H1 (cell line): Measurements from ENCODE around the gene CFAP92. TPM values are rescaled to one million over a fixed set of nuclear protein-coding genes. Genes with fewer than 3 reads are reported as not detected.

Source experiments
- CTCF ChIA-PET: fragments of 300-600 bp; sonication (Branson Sonifier 250); formaldehyde crosslinking; loops from one replicate; lab custom pipeline; 2021; ENCODE audit not compliant: partially characterized antibody; lab: Charles Lee
- POLR2A ChIA-PET: fragments of 300-600 bp; sonication (Branson Sonifier 250); formaldehyde crosslinking; loops from one replicate; lab custom pipeline; 2021; ENCODE audit warnings: inconsistent platforms; ENCODE audit not compliant: partially characterized antibody; lab: Charles Lee
- DNase-seq, 2 experiments: peaks; one replicate each; pipeline versions ENCODE4 v3.0.0 to v3.0.0-alpha.2; 2010 to 2022; ENCODE audit warnings: low spot score in 2 of 2, low read depth in 1 of 2, mixed read lengths in 1 of 2
- FAIRE-seq: peaks from 2 replicates; lab custom pipeline; 2011; peaks lifted over from hg19 to GRCh38; lab: Jason Lieb, UNC
- H2AFZ ChIP-seq: 2 replicates; pipeline ENCODE4 v1.8.1; 2012; ENCODE audit warnings: low read length, inconsistent platforms
- H2AK5ac ChIP-seq: 2 replicates; pipeline ENCODE4 v1.6.1; 2013; ENCODE audit warnings: low read depth, low read length
- H2BK120ac ChIP-seq: replicated peaks from 2 replicates; pipeline ENCODE3; 2013; ENCODE audit warnings: low read depth, low read length, inconsistent platforms
- H2BK12ac ChIP-seq: 2 replicates; pipeline ENCODE4 v1.6.1; 2013; ENCODE audit warnings: low read depth, low read length
- H2BK15ac ChIP-seq: 2 replicates; pipeline ENCODE4 v1.6.1; 2013; ENCODE audit warnings: low read length
- H2BK20ac ChIP-seq: 2 replicates; pipeline ENCODE4 v1.6.1; 2013; ENCODE audit warnings: low read length
- H2BK5ac ChIP-seq: 2 replicates; pipeline ENCODE4 v1.6.1; 2013; ENCODE audit warnings: low read depth, low read length
- H3K14ac ChIP-seq: 2 replicates; pipeline ENCODE4 v1.6.1; 2013; ENCODE audit warnings: inconsistent platforms; ENCODE audit not compliant: insufficient read length
- H3K18ac ChIP-seq: 2 replicates; pipeline ENCODE4 v1.6.1; 2013; ENCODE audit warnings: low read length; ENCODE audit errors: extremely low read depth
- H3K23ac ChIP-seq: 2 replicates; pipeline ENCODE4 v1.6.1; 2013; ENCODE audit warnings: inconsistent platforms; ENCODE audit not compliant: insufficient read length
- H3K23me2 ChIP-seq: 2 replicates; pipeline ENCODE4 v1.6.1; 2013; ENCODE audit warnings: low read depth, low read length
- H3K27ac ChIP-seq: 2 replicates; pipeline ENCODE4 v1.6.1; 2011; ENCODE audit warnings: low read depth, low read length, inconsistent platforms
- H3K27me3 ChIP-seq, 4 experiments: replicated peaks in 1 of 4; 1 replicate in 1 of 4; 2 replicates in 3 of 4; pipeline versions ENCODE4 v1.6.1 to v1.8.1; 2011 to 2013; ENCODE audit warnings: low read length in 3 of 4, mild to moderate bottlenecking in 3 of 4, inconsistent platforms in 2 of 4, mixed read lengths in 2 of 4, moderate library complexity in 1 of 4; ENCODE audit not compliant: control insufficient read depth in 3 of 4, insufficient read depth in 3 of 4; ENCODE audit errors: extremely low read depth in 1 of 4
- H3K36me3 ChIP-seq, 4 experiments: 2 replicates each; pipeline versions ENCODE4 v1.6.1 to v1.8.1; 2011 to 2013; ENCODE audit warnings: mild to moderate bottlenecking in 4 of 4, low read length in 3 of 4, moderate library complexity in 2 of 4, control low read depth in 1 of 4, inconsistent platforms in 1 of 4; ENCODE audit not compliant: insufficient read depth in 4 of 4, control insufficient read depth in 2 of 4
- H3K4ac ChIP-seq: replicated peaks from 2 replicates; pipeline ENCODE3; 2013; ENCODE audit warnings: low read length, low read depth, mixed read lengths, inconsistent platforms; ENCODE audit not compliant: insufficient read length
- H3K4me1 ChIP-seq, 4 experiments: replicated peaks in 1 of 4; 1 replicate in 1 of 4; 2 replicates in 3 of 4; pipeline versions ENCODE4 v1.6.1 to v1.8.1; 2011 to 2013; ENCODE audit warnings: low read length in 3 of 4, inconsistent platforms in 2 of 4, mixed read lengths in 1 of 4; ENCODE audit not compliant: insufficient read depth in 4 of 4, control insufficient read depth in 3 of 4
- H3K4me2 ChIP-seq, 2 experiments: 2 replicates each; pipeline versions ENCODE4 v1.6.1 to v1.8.1; 2011 to 2013; ENCODE audit warnings: low read depth in 2 of 2, low read length in 2 of 2, control low read depth in 1 of 2, inconsistent platforms in 1 of 2, mild to moderate bottlenecking in 1 of 2; ENCODE audit not compliant: insufficient read depth in 1 of 2
- H3K4me3 ChIP-seq, 4 experiments: fragments of 200-600, 300-600 bp in 1 of 4; sonication (generic), shearing (Covaris generic), sonication (Bioruptor Twin) in 1 of 4; 2 replicates each; pipeline versions ENCODE4 v1.5.1 to v1.8.1; 2011 to 2016; ENCODE audit warnings: low read length in 4 of 4, low read depth in 3 of 4, control low read depth in 2 of 4, inconsistent platforms in 2 of 4, mild to moderate bottlenecking in 2 of 4, mixed read lengths in 1 of 4, moderate library complexity in 1 of 4; ENCODE audit not compliant: insufficient read depth in 2 of 4; ENCODE audit errors: extremely low read depth in 1 of 4
- H3K56ac ChIP-seq: replicated peaks from 2 replicates; pipeline ENCODE3; 2013; ENCODE audit warnings: low read depth, mild to moderate bottlenecking, mixed read lengths, low read length, inconsistent platforms; ENCODE audit not compliant: insufficient read length
- H3K79me1 ChIP-seq: 2 replicates; pipeline ENCODE4 v1.6.1; 2013; ENCODE audit warnings: low read depth, low read length, control low read depth
- H3K79me2 ChIP-seq, 2 experiments: 2 replicates each; pipeline versions ENCODE4 v1.6.1 to v1.8.1; 2012 to 2013; ENCODE audit warnings: low read length in 2 of 2, mild to moderate bottlenecking in 2 of 2, inconsistent platforms in 1 of 2; ENCODE audit not compliant: insufficient read depth in 2 of 2, control insufficient read depth in 1 of 2
- H3K9ac ChIP-seq, 4 experiments: replicated peaks in 1 of 4; 1 replicate in 1 of 4; 2 replicates in 3 of 4; pipeline versions ENCODE4 v1.6.1 to v1.8.1; 2011 to 2013; ENCODE audit warnings: low read depth in 3 of 4, low read length in 3 of 4, control low read depth in 2 of 4, mild to moderate bottlenecking in 2 of 4, moderate library complexity in 2 of 4, inconsistent platforms in 1 of 4; ENCODE audit errors: extremely low read depth in 1 of 4
- H3K9me3 ChIP-seq, 2 experiments: 2 replicates each; pipeline versions ENCODE4 v1.6.1 to v1.8.1; 2012 to 2013; ENCODE audit warnings: mild to moderate bottlenecking in 2 of 2, moderate library complexity in 2 of 2, control low read depth in 1 of 2, inconsistent platforms in 1 of 2, low read depth in 1 of 2, low read length in 1 of 2, mixed read lengths in 1 of 2; ENCODE audit not compliant: insufficient read depth in 2 of 2
- H4K20me1 ChIP-seq, 2 experiments: replicated peaks in 1 of 2; 2 replicates each; pipeline versions ENCODE3 to v1.8.1; 2011 to 2013; ENCODE audit warnings: inconsistent platforms in 2 of 2, low read length in 2 of 2, mild to moderate bottlenecking in 1 of 2; ENCODE audit not compliant: insufficient read depth in 2 of 2, control insufficient read depth in 1 of 2
- H4K5ac ChIP-seq: 2 replicates; pipeline ENCODE4 v1.6.1; 2013; ENCODE audit warnings: low read length, low read depth, mixed read lengths, inconsistent platforms; ENCODE audit not compliant: insufficient read length
- H4K8ac ChIP-seq: 2 replicates; pipeline ENCODE4 v1.8.0; 2013; ENCODE audit warnings: mild to moderate bottlenecking, moderate library complexity, low read length, inconsistent platforms; ENCODE audit not compliant: insufficient read depth; ENCODE audit errors: extremely low read depth
- H4K91ac ChIP-seq: replicated peaks from 2 replicates; pipeline ENCODE3; 2013; ENCODE audit warnings: low read length, mixed read lengths, inconsistent platforms; ENCODE audit not compliant: insufficient read length
- KDM5A ChIP-seq: fragments of 200-600 bp; IDR thresholded peaks from 2 replicates; pipeline ENCODE4 v1.7.1; 2012; ENCODE audit warnings: mild to moderate bottlenecking, low read length, inconsistent platforms, mixed read lengths
- SAP30 ChIP-seq: fragments of 300-600 bp; sonication (generic); IDR thresholded peaks from 2 replicates; pipeline ENCODE4 v1.7.1; 2012; ENCODE audit warnings: low read length, moderate library complexity, mild to moderate bottlenecking, inconsistent platforms; ENCODE audit not compliant: insufficient read depth, insufficient replicate concordance
- TCF12 ChIP-seq: IDR thresholded peaks from 2 replicates; pipeline ENCODE4 v1.6.1; 2011; ENCODE audit warnings: low read depth, mild to moderate bottlenecking, low read length
- WGBS, 2 experiments: shearing (Covaris generic) in 1 of 2; methylation state at CpG; one replicate each; pipeline versions ENCODE4 v1.1.6 to v1.1.7; 2013 to 2015; ENCODE audit warnings: low lambda C conversion rate in 2 of 2, mixed read lengths in 2 of 2, inconsistent platforms in 1 of 2, low coverage in 1 of 2, missing lambda C conversion rate in 1 of 2; ENCODE audit not compliant: insufficient replicate concordance in 2 of 2, insufficient coverage in 1 of 2, insufficient read length in 1 of 2; ENCODE audit errors: extremely low coverage in 1 of 2, missing lambda C conversion rate in 1 of 2; 5-methylcytosine and 5-hydroxymethylcytosine counted together
- polyA plus RNA-seq, 7 experiments: library from polyadenylated mRNA; depleted of rRNA in 3 of 7; stranded (reverse) in 5 of 7; unstranded in 2 of 7; fragments of >200 nt in 5 of 7; fragments of 200-250 nt in 2 of 7; gene quantifications; 1 replicate in 5 of 7; 2 replicates in 1 of 7; 4 replicates in 1 of 7; pipeline versions ENCODE4 v1.2.1 to v1.2.3, GENCODE V29; 2011 to 2013; ENCODE audit warnings: missing spikeins in 2 of 7, mixed read lengths in 2 of 7
- total RNA-seq: library from RNA; stranded (reverse); fragmentation: NEBNext Ultra II Directional; extraction: Animal tissue kit (Norgen Biotek cat#: 25700); gene quantifications from 2 replicates; pipeline ENCODE4 v1.2.1, GENCODE V29; 2021

CFAP92 gene
- total and polyA plus RNA-seq, 2 of the 8 experiments (the other 6 are each of a cell fraction or from before 2014, with no cell fraction given), result 0.77 to 2.0 TPM

- H3K9me3 ChIP-seq, result no peaks in the 10 kb centered on the region
- no peak overlapping the region for H3K9ac ChIP-seq
- no peaks in the 10 kb centered on the region for H3K79me1 ChIP-seq
- H3K4me3 ChIP-seq, result no peak overlapping the region
- H3K4me1 ChIP-seq, result peaks cover 0 to 4% (median 0%) of the 10 kb centered on the region in 4 experiments; a peak in 3 of 7 replicates
- no peak overlapping the region for H3K23ac ChIP-seq
- FAIRE-seq (no peak), DNase-seq (no peak)
- H3K36me3 ChIP-seq, result no peaks in the 10 kb centered on the region
- H3K23me2 ChIP-seq, result no peaks in the 10 kb centered on the region; the same call in 1 of the 2 replicates
- no peaks in the 10 kb centered on the region for H4K20me1 ChIP-seq
- no peak overlapping the region for H2BK20ac ChIP-seq
- no peak overlapping the region for H3K4ac ChIP-seq
- 86% methylated on average over 15 of the region's 15 CpGs; no CpG with 5 or more reads in 1 of the 2 experiments for WGBS, 2 experiments
- no peaks in the 10 kb centered on the region for H3K79me2 ChIP-seq
- no peak overlapping the region for H3K14ac ChIP-seq
- no peak overlapping the region for H2BK120ac ChIP-seq
- H2AFZ ChIP-seq, result no peak overlapping the region
- H3K56ac ChIP-seq, result no peak overlapping the region
- H3K18ac ChIP-seq, result no peak overlapping the region
- H2BK5ac ChIP-seq, result no peak overlapping the region
- H2BK15ac ChIP-seq, result no peak overlapping the region
- no peak overlapping the region for H2BK12ac ChIP-seq
- no peak overlapping the region for H4K91ac ChIP-seq
- no peak overlapping the region for H3K27ac ChIP-seq
- peaks cover 5 to 21% (median 17%) of the 10 kb centered on the region in 4 experiments for H3K27me3 ChIP-seq
- H4K5ac ChIP-seq, result no peak overlapping the region
- H2AK5ac ChIP-seq, result no peak overlapping the region
- CTCF ChIA-PET, result interaction anchor here (1.0 to 10.0 kb wide), 10 partner anchors 9 to 223 kb away, joined by 3 to 58 read pairs (median 4); no protein-coding TSS in a partner anchor
- POLR2A ChIA-PET, result interaction anchor here (0.8 to 1.7 kb wide), 4 partner anchors 12 to 342 kb away, joined by 3 to 7 read pairs (median 4); no protein-coding TSS in a partner anchor
- H4K8ac ChIP-seq, result no peak overlapping the region
- H3K4me2 ChIP-seq, result no peak overlapping the region
- TF ChIP-seq KDM5A, result no peak
- no peak for TF ChIP-seq SAP30
- no peak for TF ChIP-seq TCF12
Observed at GRCh38 chr3:129022114-129023007, 28.5 kb upstream of the CFAP92 start.
